Sigmoid colon (tissue), 7 donors: ENCODE results near the gene RUNX2. TPM values are rescaled to one million over a fixed set of nuclear protein-coding genes. Genes with fewer than 3 reads are reported as not detected.

Experiments
- DNase-seq: peaks from one replicate; pipeline ENCODE4 v3.0.0-alpha.2; 2019
- H3K27ac ChIP-seq, 4 donors: fragments of 200-600 bp; sonication (generic); one replicate each; pipeline ENCODE4 v1.5.1; 2016 to 2019; ENCODE audit warnings: mild to moderate bottlenecking in 1 of 4
- H3K27me3 ChIP-seq, 3 donors: fragments of 200-600 bp; sonication (generic); one replicate each; pipeline ENCODE4 v1.5.1; 2019; ENCODE audit warnings: mild to moderate bottlenecking in 1 of 3
- H3K36me3 ChIP-seq, 4 donors: fragments of 200-600 bp; sonication (generic); one replicate each; pipeline ENCODE4 v1.5.1; 2016 to 2019
- H3K4me1 ChIP-seq, 4 donors: fragments of 200-600 bp; sonication (generic); one replicate each; pipeline ENCODE4 v1.5.1; 2017 to 2019
- H3K4me3 ChIP-seq, 4 donors: fragments of 200-600 bp; sonication (generic); one replicate each; pipeline ENCODE4 v1.5.1; 2017 to 2019; ENCODE audit warnings: mild to moderate bottlenecking in 2 of 4, moderate library complexity in 1 of 4
- H3K9me3 ChIP-seq, 4 donors: fragments of 200-600 bp in 3 of 4; sonication (generic) in 3 of 4; one replicate each; pipeline versions ENCODE4 v1.5.1 to v1.6.1; 2013 to 2019
- CTCF ChIP-seq, 4 experiments: fragments of 450-650 bp in 3 of 4; fragments of 200-600 bp in 1 of 4; IDR thresholded peaks; one replicate each; pipeline ENCODE4 v1.5.1; 2016 to 2019; ENCODE audit warnings: antibody characterized with exemption in 4 of 4, mild to moderate bottlenecking in 3 of 4, moderate library complexity in 2 of 4
- EP300 ChIP-seq, 4 donors: sonication (generic); formaldehyde crosslinking; IDR thresholded peaks; one replicate each; pipeline ENCODE4 v1.6.1; 2017; ENCODE audit warnings: antibody characterized with exemption in 4 of 4
- POLR2A ChIP-seq, 2 donors: fragments of 450-650 bp; IDR thresholded peaks; one replicate each; pipeline ENCODE4 v1.6.1; 2016; ENCODE audit warnings: antibody characterized with exemption in 2 of 2, mild to moderate bottlenecking in 2 of 2, moderate library complexity in 2 of 2
- POLR2AphosphoS5 ChIP-seq, 4 donors: sonication (generic); formaldehyde crosslinking; IDR thresholded peaks; one replicate each; pipeline ENCODE4 v1.6.1; 2017; ENCODE audit warnings: antibody characterized with exemption in 4 of 4
- WGBS, 2 donors: extraction: QIAGEN DNeasy Blood & Tissue Kit; methylation state at CpG; one replicate each; pipeline ENCODE4 v1.1.7; 2013; 5-methylcytosine and 5-hydroxymethylcytosine counted together
- intact Hi-C: fragments of 100-400 bp; cut with DNase I; formaldehyde crosslinking; loops from one replicate; pipeline ENCODE4 v1.15.1; 2023
- polyA plus RNA-seq, 3 donors: library from polyadenylated mRNA; stranded (reverse); fragments of 200-250 nt; gene quantifications; one replicate each; pipeline ENCODE4 v1.2.3, GENCODE V29; 2013
- total RNA-seq, 4 donors: library from RNA; depleted of rRNA; stranded (reverse); fragments of >200 nt; gene quantifications; one replicate each; pipeline ENCODE4 v1.1.0, GENCODE V29; 2016
- donor health status: healthy with polysubstance abuse.
- donor health status: Bipolar disorder and iron deficiency.
- donor health status: healthy.

The RUNX2 gene
- total and polyA plus RNA-seq, 7 donors, result 0.92 to 4.7 (median 2.9) TPM

GRCh38 chr6:45702849-45703739 is 375.0 kb downstream of the RUNX2 start:
- intact Hi-C loops, result no loop called here
- Histone ChIP-seq H3K36me3 (no peaks in the 10 kb centered on the region), H3K27me3 (no peaks in the 10 kb centered on the region), H3K4me1 (peaks cover 0 to 8% (median 0%) of the 10 kb centered on the region in 4 donors), H3K9me3 (no peaks in the 10 kb centered on the region), H3K4me3 (no peak overlapping the region), H3K27ac (no peak overlapping the region)
- DNase-seq, result no peak
- 83% methylated on average over 4 of the region's 4 CpGs for WGBS, 2 donors
- TF ChIP-seq EP300 (IDR thresholded peaks at IDR 0.05) (no peak), POLR2A (IDR thresholded peaks at IDR 0.05) (no peak), CTCF (IDR thresholded peaks at IDR 0.05) (no peak), POLR2AphosphoS5 (IDR thresholded peaks at IDR 0.05) (no peak)

DNA sequence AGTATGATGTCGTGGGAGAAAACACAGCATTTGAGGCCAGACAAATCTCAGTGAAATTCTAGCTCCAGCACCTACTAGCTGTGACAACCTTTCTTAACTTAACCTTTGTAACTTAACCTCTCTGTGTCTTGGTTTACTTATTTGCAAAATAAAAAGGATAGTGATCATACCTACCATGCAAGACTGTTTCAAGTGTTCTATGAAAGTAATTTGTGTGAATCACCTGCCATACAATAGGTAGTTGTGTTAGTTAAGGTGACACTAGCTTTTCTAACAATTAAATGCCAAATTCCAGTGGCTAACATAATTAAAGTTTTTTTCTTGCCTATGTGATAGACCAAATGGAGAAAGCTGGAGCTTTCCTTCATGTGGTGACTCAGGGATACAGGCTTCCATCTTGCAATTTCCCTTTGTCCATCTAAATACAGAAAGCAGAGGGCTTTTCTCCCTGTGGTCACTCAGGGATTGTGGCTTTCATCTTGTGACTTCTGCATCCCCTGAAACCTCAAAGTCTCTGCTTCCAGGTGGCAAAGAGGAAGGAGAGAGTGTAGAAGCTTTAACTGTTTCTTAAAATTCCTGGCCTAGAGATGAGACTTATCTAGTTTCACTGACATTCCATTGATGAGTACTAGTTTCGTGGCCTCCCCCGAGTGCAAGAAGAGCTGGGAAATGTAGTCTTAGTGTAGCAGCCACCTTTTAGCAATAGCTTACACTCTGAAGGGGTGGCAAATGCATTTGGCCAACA is 376.1 kb downstream of the RUNX2 start:
- no peaks in the 10 kb centered on the region for H3K27me3 ChIP-seq
- H3K4me1 ChIP-seq, result peaks cover 0 to 7% (median 0%) of the 10 kb centered on the region in 4 donors
- H3K4me3 ChIP-seq, result no peak overlapping the region
- no peaks in the 10 kb centered on the region for H3K9me3 ChIP-seq
- H3K36me3 ChIP-seq, result no peaks in the 10 kb centered on the region
- intact Hi-C loops, result no loop called here
- 94 to 95% methylated on average over 3 of the region's 3 CpGs for WGBS, 2 donors
- H3K27ac ChIP-seq, result no peak overlapping the region
- DNase-seq, result no peak
- no peak for TF ChIP-seq CTCF (IDR thresholded peaks at IDR 0.05)
- no peak for TF ChIP-seq POLR2A (IDR thresholded peaks at IDR 0.05)
- no peak for TF ChIP-seq POLR2AphosphoS5 (IDR thresholded peaks at IDR 0.05)
- no peak for TF ChIP-seq EP300 (IDR thresholded peaks at IDR 0.05)

GRCh38 chr6:45705137-45705855 is 377.2 kb downstream of the RUNX2 start:
- H3K4me3 ChIP-seq, result no peak overlapping the region
- no peaks in the 10 kb centered on the region for H3K9me3 ChIP-seq
- DNase-seq, result no peak
- TF ChIP-seq POLR2AphosphoS5 (IDR thresholded peaks at IDR 0.05) (no peak), CTCF (IDR thresholded peaks at IDR 0.05) (no peak), POLR2A (IDR thresholded peaks at IDR 0.05) (no peak), EP300 (IDR thresholded peaks at IDR 0.05) (no peak)
- H3K27me3 ChIP-seq, result no peaks in the 10 kb centered on the region
- 81 to 85% methylated on average over 4 of the region's 4 CpGs for WGBS, 2 donors
- H3K27ac ChIP-seq, result no peak overlapping the region
- H3K4me1 ChIP-seq, result no peaks in the 10 kb centered on the region
- no peaks in the 10 kb centered on the region for H3K36me3 ChIP-seq
- intact Hi-C loops, result no loop called here

GRCh38 chr6:45706319-45706718 is 378.2 kb downstream of the RUNX2 start:
- DNase-seq, result no peak
- H3K4me3 ChIP-seq, result no peak overlapping the region
- TF ChIP-seq EP300 (IDR thresholded peaks at IDR 0.05) (no peak), CTCF (IDR thresholded peaks at IDR 0.05) (no peak), POLR2A (IDR thresholded peaks at IDR 0.05) (no peak), POLR2AphosphoS5 (IDR thresholded peaks at IDR 0.05) (no peak)
- H3K9me3 ChIP-seq, result no peaks in the 10 kb centered on the region
- intact Hi-C loops, result no loop called here
- H3K4me1 ChIP-seq, result no peaks in the 10 kb centered on the region
- H3K27me3 ChIP-seq, result no peaks in the 10 kb centered on the region
- H3K27ac ChIP-seq, result no peak overlapping the region
- H3K36me3 ChIP-seq, result no peaks in the 10 kb centered on the region
- WGBS, 2 donors, result 42 to 64% methylated on average over 2 of the region's 2 CpGs
